Prostate gland (tissue), 2 donors: ENCODE data around the gene YPEL3. TPM values are rescaled to one million over a fixed set of nuclear protein-coding genes. Genes with fewer than 3 reads are reported as not detected.
A peak's percentile ranks its signal among the peaks of the same experiment; 100 is the strongest.

Experiments used
- DNase-seq: peaks from one replicate; pipeline ENCODE4 v3.0.0-alpha.2; 2019; ENCODE audit warnings: low spot score
- H3K27ac ChIP-seq, 2 donors: fragments of 200-600 bp; sonication (generic); 2 replicates each; pipeline ENCODE4 v1.5.1; 2017 to 2019
- H3K27me3 ChIP-seq: fragments of 200-600 bp; sonication (generic); replicated peaks from 2 replicates; pipeline ENCODE4 v1.5.1; 2019; ENCODE audit not compliant: insufficient read depth
- H3K36me3 ChIP-seq, 2 donors: fragments of 200-600 bp; sonication (generic); 1 replicate in 1 of 2; 2 replicates in 1 of 2; pipeline versions ENCODE4 v1.5.1 to v1.8.1; 2017 to 2019
- H3K4me1 ChIP-seq: fragments of 200-600 bp; sonication (generic); replicated peaks from 2 replicates; pipeline ENCODE4 v1.5.1; 2019
- H3K4me3 ChIP-seq, 2 donors: fragments of 200-600 bp; sonication (generic); 2 replicates each; pipeline ENCODE4 v1.5.1; 2017 to 2019
- H3K9me3 ChIP-seq: fragments of 200-600 bp; sonication (generic); 2 replicates; pipeline ENCODE4 v1.5.1; 2017
- POLR2A ChIP-seq: fragments of 450-650 bp; IDR thresholded peaks from one replicate; pipeline ENCODE4 v1.6.1; 2016; ENCODE audit warnings: antibody characterized with exemption, mild to moderate bottlenecking
- POLR2AphosphoS5 ChIP-seq: sonication (generic); formaldehyde crosslinking; IDR thresholded peaks from one replicate; pipeline ENCODE4 v1.6.1; 2017; ENCODE audit warnings: antibody characterized with exemption
- WGBS: methylation state at CpG from one replicate; pipeline ENCODE4 v1.1.5; 2018; 5-methylcytosine and 5-hydroxymethylcytosine counted together
- intact Hi-C: fragments of 100-400 bp; cut with DNase I; formaldehyde crosslinking; loops from one replicate; pipeline ENCODE4 v1.14.2; 2022
- total RNA-seq, 2 donors: library from RNA; depleted of rRNA; stranded (reverse); fragments of >200 nt; gene quantifications; one replicate each; pipeline ENCODE4 v1.1.0, GENCODE V29; 2016
- TF ChIP-seq, protein P1 (sequence below), 4 experiments: fragments of 200-600 bp in 2 of 4; fragments of 450-650 bp in 2 of 4; sonication (generic) in 2 of 4; IDR thresholded peaks; 1 replicate in 3 of 4; 2 replicates in 1 of 4; pipeline ENCODE4 v1.5.1; 2016 to 2019; ENCODE audit warnings: antibody characterized with exemption in 4 of 4, mild to moderate bottlenecking in 2 of 4, moderate library complexity in 2 of 4

The YPEL3 gene
- total RNA-seq, 2 donors from 2014 or later, result 150 to 164 TPM

DNA sequence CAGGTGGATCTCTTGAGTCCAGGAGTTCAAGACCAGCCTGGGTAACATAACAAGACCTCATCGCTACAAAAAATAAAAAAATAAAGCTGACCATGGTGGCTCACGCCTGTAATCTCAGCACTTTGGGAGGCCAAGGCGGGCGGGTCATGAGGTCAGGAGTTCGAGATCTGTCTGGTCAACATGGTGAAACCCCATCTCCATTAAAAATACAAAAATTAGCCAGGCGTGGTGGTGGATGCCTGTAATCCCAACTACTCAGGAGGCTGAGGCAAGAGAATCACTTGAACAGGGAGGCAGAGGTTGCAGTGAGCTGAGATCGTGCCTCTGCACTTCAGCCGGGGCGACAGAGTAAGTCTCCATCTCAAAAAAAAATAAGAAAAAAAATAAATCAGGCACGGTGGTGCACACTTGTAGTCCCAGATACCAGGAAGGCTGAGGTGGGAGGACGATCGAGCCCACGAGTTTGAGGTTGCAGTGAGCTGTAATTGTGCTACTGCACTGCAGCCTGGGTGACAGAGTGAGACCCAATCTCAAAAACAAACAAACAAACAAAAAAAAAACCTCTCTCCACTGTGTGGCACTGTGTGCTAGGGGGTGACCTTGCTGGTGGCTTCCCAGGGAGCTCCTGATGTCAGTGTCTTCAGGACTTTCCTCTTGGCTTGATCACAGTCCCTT is 46.8 kb upstream of the YPEL3 start:
- H3K4me1 ChIP-seq, result no peaks in the 10 kb centered on the region
- no peak overlapping the region for H3K27ac ChIP-seq
- H3K27me3 ChIP-seq, result no peaks in the 10 kb centered on the region
- intact Hi-C loops, result no loop called here
- DNase-seq, result no peak
- 83% methylated on average over 13 of the region's 13 CpGs for WGBS
- H3K9me3 ChIP-seq, result no peaks in the 10 kb centered on the region
- H3K4me3 ChIP-seq, result no peak overlapping the region
- no peaks in the 10 kb centered on the region for H3K36me3 ChIP-seq
- TF ChIP-seq POLR2AphosphoS5, result no peak
- no peak for TF ChIP-seq POLR2A
- TF ChIP-seq, protein P1, sequence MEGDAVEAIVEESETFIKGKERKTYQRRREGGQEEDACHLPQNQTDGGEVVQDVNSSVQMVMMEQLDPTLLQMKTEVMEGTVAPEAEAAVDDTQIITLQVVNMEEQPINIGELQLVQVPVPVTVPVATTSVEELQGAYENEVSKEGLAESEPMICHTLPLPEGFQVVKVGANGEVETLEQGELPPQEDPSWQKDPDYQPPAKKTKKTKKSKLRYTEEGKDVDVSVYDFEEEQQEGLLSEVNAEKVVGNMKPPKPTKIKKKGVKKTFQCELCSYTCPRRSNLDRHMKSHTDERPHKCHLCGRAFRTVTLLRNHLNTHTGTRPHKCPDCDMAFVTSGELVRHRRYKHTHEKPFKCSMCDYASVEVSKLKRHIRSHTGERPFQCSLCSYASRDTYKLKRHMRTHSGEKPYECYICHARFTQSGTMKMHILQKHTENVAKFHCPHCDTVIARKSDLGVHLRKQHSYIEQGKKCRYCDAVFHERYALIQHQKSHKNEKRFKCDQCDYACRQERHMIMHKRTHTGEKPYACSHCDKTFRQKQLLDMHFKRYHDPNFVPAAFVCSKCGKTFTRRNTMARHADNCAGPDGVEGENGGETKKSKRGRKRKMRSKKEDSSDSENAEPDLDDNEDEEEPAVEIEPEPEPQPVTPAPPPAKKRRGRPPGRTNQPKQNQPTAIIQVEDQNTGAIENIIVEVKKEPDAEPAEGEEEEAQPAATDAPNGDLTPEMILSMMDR (IDR thresholded peaks at IDR 0.05), result no peak

DNA sequence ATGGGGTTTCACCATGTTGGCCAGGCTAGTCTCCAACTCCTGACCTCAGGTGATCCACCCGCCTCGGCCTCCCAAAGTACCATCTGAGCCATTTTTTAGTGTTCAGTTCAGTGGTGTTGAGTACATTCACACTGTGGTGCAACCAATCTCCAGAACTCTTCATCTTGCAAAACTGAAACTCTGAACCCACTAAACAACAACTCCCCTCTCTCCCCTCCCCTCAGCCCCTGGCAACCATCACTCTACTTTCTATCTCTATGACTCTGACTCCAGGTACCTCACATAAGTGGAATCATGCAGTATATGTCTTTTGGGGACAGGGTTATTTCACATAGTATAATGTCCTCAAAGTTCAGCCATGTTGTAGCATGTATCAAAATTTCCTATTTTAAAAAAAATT is 45.7 kb upstream of the YPEL3 start:
- Histone ChIP-seq H3K36me3 (no peaks in the 10 kb centered on the region), H3K9me3 (no peaks in the 10 kb centered on the region), H3K27me3 (no peaks in the 10 kb centered on the region), H3K27ac (no peak overlapping the region), H3K4me3 (no peak overlapping the region), H3K4me1 (no peaks in the 10 kb centered on the region)
- intact Hi-C loops, result no loop called here
- WGBS, result 98% methylated on average over 2 of the region's 2 CpGs
- DNase-seq, result no peak
- TF ChIP-seq, protein P1 (IDR thresholded peaks at IDR 0.05), result no peak
- TF ChIP-seq POLR2AphosphoS5 (no peak), POLR2A (no peak)

DNA sequence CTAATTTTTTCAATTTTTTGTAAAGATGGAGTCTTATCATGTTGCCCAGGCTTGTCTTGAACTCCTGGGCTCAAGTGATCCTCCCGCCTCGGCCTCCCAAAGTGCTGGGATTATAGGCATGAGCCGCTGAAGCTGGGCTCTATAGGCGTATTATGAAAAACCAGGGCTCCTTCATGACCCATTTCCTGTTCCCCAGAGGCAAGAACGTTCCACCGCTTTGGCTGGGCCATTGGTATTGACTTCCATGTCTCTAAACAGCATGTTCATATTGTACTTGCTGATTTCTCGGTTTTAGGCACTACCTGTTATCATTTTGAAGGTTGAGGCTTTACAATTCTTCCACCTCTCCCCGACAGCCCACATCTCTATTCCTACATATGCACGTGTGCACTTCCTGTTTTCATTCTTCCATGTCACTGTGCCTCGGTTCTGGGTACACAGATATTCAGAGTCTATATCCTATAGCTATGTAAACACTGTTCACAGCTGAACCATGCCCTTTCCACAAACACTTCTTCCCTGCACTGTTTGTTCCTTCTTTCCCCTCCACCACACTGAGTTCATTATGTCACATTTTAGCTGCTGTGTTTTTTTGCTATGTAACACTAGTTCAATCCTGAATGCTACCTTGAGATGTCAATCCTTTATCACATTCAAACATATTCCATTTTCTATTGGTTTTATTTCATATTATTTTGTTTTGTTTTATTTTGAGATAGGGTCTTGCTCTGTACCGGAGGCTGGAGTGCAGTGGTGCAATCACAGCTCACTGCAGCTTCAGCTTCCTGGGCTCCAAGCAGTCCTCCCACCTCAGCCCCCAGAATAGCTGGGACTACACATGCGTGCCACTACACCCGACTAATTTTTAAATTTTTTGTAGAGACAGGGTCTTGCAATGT is 43.8 kb upstream of the YPEL3 start:
- TF ChIP-seq POLR2AphosphoS5, result no peak
- Histone ChIP-seq H3K4me1 (no peaks in the 10 kb centered on the region), H3K4me3 (no peak overlapping the region), H3K36me3 (no peaks in the 10 kb centered on the region), H3K27me3 (no peaks in the 10 kb centered on the region), H3K9me3 (no peaks in the 10 kb centered on the region), H3K27ac (no peak overlapping the region)
- intact Hi-C loops, result no loop called here
- WGBS, result 75% methylated on average over 13 of the region's 13 CpGs
- DNase-seq, result no peak

DNA sequence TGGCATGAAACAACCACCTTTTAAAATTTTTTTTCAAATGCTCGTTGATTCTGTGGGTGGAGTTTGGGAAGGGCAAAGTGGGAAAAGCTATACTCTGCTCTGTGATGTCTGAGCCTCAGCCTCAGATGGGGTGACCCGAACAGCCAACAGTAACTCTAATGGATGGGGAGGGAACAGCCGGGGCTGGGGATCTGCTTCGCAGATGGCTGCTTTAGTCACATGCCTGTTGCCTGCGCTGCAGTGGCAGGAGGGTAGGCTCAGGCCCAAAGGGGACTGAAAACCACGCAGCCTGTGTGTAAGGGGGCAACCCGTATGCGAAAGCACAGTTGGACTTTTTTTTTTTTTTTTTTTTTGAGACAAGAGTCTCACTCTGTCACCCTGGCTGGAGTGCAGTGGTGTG is 41.9 kb upstream of the YPEL3 start:
- intact Hi-C loops, result no loop called here
- no peaks in the 10 kb centered on the region for H3K4me1 ChIP-seq
- no peak overlapping the region for H3K27ac ChIP-seq
- H3K4me3 ChIP-seq, result no peak overlapping the region
- no peak for TF ChIP-seq POLR2AphosphoS5
- TF ChIP-seq, protein P1 (IDR thresholded peaks at IDR 0.05), result no peak
- no peak for TF ChIP-seq POLR2A
- WGBS, result 67% methylated on average over 8 of the region's 8 CpGs
- no peaks in the 10 kb centered on the region for H3K27me3 ChIP-seq
- DNase-seq, result no peak
- H3K36me3 ChIP-seq, result no peaks in the 10 kb centered on the region
- H3K9me3 ChIP-seq, result no peaks in the 10 kb centered on the region

DNA sequence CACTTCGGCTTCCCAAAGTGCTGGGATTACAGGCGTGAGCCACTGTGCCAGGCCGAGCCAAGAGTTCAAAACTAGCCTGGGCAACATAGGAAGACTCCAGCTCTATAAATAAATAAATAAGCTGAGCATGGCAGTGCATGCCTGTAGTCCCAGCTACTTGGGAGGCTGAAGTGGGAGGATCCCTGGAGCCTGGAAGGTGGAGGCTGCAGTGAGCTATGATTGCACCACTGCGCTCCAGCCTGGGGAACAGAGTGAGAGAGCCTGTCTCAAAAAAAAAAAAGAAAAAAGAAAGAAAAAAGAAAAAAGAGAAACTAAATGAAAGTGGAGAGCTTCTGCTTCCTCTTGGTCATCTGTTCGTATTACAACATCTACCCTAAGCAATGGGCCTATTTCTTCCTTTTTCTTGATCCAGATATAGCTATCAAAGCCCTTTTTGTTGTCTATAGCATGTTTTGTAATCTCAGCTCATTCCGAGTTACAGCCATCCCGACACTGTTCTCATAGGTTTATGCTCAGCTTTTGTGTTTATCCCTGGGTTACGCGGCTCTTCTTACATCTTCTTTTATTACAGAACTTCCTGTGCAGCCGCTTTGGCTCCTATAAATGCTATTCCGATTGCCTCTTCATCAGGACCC is 41.1 kb upstream of the YPEL3 start:
- no peak for DNase-seq
- 40% methylated on average over 11 of the region's 11 CpGs for WGBS
- TF ChIP-seq, protein P1 (IDR thresholded peaks at IDR 0.05), result no peak
- TF ChIP-seq POLR2AphosphoS5, result peak; percentile 16
- intact Hi-C loops, result no loop called here
- Histone ChIP-seq H3K9me3 (no peaks in the 10 kb centered on the region), H3K4me1 (no peaks in the 10 kb centered on the region), H3K27ac (no peak overlapping the region), H3K4me3 (no peak overlapping the region), H3K36me3 (no peaks in the 10 kb centered on the region), H3K27me3 (no peaks in the 10 kb centered on the region)
